ENCODE data around the gene GFI1.

- TF ChIP-seq POLR2AphosphoS5 (IDR thresholded peaks at IDR 0.05) (no peak), POLR2A (IDR thresholded peaks at IDR 0.05) (no peak), CTCF (IDR thresholded peaks at IDR 0.05) (no peak), EP300 (IDR thresholded peaks at IDR 0.05) (no peak)
Measured at GRCh38 chr1:92461364-92462097, 25.2 kb downstream of the GFI1 start.
